WTC11 (cell line): ENCODE measurements around the gene CDX2. TPM values are rescaled to one million over a fixed set of nuclear protein-coding genes. Genes with fewer than 3 reads are reported as not detected.

ENCODE experiments used
- ATAC-seq: fragments of 200-7000 bp; cut with Tn5 transposase; 2 replicates; pipeline ENCODE4 v1.10.0; 2021; ENCODE audit warnings: mild to moderate bottlenecking, moderate library complexity
- CTCF ChIA-PET: fragments of 300-600 bp; sonication (Branson Sonifier 250); formaldehyde crosslinking; loops from one replicate; lab custom pipeline; 2021; ENCODE audit warnings: antibody characterized with exemption; lab: Charles Lee
- POLR2A ChIA-PET: fragments of 350-600 bp; sonication (Branson Sonifier 250); formaldehyde crosslinking; loops from one replicate; lab custom pipeline; 2021; ENCODE audit warnings: antibody characterized with exemption; lab: Charles Lee
- DNase-seq: peaks from one replicate; pipeline ENCODE4 v3.0.0; 2021; ENCODE audit warnings: low spot score
- H3K27ac Mint-ChIP-seq: 2 replicates; pipeline ENCODE4 v1.8.0; 2021; ENCODE audit warnings: mixed read lengths
- H3K27me3 Mint-ChIP-seq: 2 replicates; pipeline ENCODE4 v1.8.0; 2021; ENCODE audit warnings: low read depth, mild to moderate bottlenecking, moderate library complexity, mixed read lengths
- H3K36me3 Mint-ChIP-seq: 2 replicates; pipeline ENCODE4 v1.8.0; 2021; ENCODE audit warnings: mixed read lengths
- H3K4me1 Mint-ChIP-seq: 2 replicates; pipeline ENCODE4 v1.8.0; 2022; ENCODE audit warnings: mixed read lengths
- H3K4me3 Mint-ChIP-seq: 2 replicates; pipeline ENCODE4 v1.8.0; 2021; ENCODE audit warnings: mild to moderate bottlenecking, moderate library complexity, mixed read lengths
- H3K9me3 Mint-ChIP-seq: 2 replicates; pipeline ENCODE4 v1.8.0; 2021; ENCODE audit warnings: mixed read lengths
- AFF4 ChIP-seq: sonication (generic); formaldehyde crosslinking; IDR thresholded peaks from 2 replicates; pipeline ENCODE4 v1.8.1; 2023; ENCODE audit warnings: mild to moderate bottlenecking, missing genetic modification reagents, borderline replicate concordance
- ERG ChIP-seq: fragments of 250-450 bp; sonication (Bioruptor Pico); IDR thresholded peaks from 2 replicates; pipeline ENCODE4 v1.8.0; 2021; ENCODE audit warnings: mild to moderate bottlenecking
- ESRRA ChIP-seq: sonication (generic); formaldehyde crosslinking; IDR thresholded peaks from 2 replicates; pipeline ENCODE4 v1.8.1; 2022; ENCODE audit warnings: mild to moderate bottlenecking, missing genetic modification reagents, borderline replicate concordance
- FOXK1 ChIP-seq: sonication (generic); formaldehyde crosslinking; IDR thresholded peaks from 2 replicates; pipeline ENCODE4 v1.8.0; 2022; ENCODE audit warnings: mild to moderate bottlenecking, moderate library complexity, missing genetic modification reagents
- FOXP4 ChIP-seq: sonication (generic); formaldehyde crosslinking; IDR thresholded peaks from 2 replicates; pipeline ENCODE4 v1.8.0; 2022; ENCODE audit warnings: mild to moderate bottlenecking, missing genetic modification reagents
- GABPB1 ChIP-seq: sonication (generic); formaldehyde crosslinking; IDR thresholded peaks from 2 replicates; pipeline ENCODE4 v1.8.1; 2023; ENCODE audit warnings: mild to moderate bottlenecking, missing genetic modification reagents
- JAZF1 ChIP-seq: fragments of 250-450 bp; sonication (Bioruptor Pico); IDR thresholded peaks from 2 replicates; pipeline ENCODE4 v1.9.0; 2021; ENCODE audit warnings: moderate library complexity, mild to moderate bottlenecking, inconsistent platforms
- MAX ChIP-seq: sonication (generic); formaldehyde crosslinking; IDR thresholded peaks from 2 replicates; pipeline ENCODE4 v1.8.0; 2022; ENCODE audit warnings: mild to moderate bottlenecking, missing genetic modification reagents
- NFYB ChIP-seq: sonication (generic); formaldehyde crosslinking; conservative IDR thresholded peaks from 2 replicates; pipeline ENCODE4 v1.8.0; 2022; ENCODE audit warnings: low read depth, missing genetic modification reagents
- OVOL2 ChIP-seq: fragments of 250-450 bp; sonication (Bioruptor Pico); IDR thresholded peaks from 2 replicates; pipeline ENCODE4 v1.9.0; 2021; ENCODE audit warnings: mild to moderate bottlenecking, borderline replicate concordance
- PREB ChIP-seq: sonication (generic); formaldehyde crosslinking; IDR thresholded peaks from 2 replicates; pipeline ENCODE4 v1.8.1; 2022; ENCODE audit warnings: mild to moderate bottlenecking, missing genetic modification reagents, moderate library complexity, borderline replicate concordance
- SMAD3 ChIP-seq: sonication (generic); formaldehyde crosslinking; IDR thresholded peaks from 2 replicates; pipeline ENCODE4 v1.8.0; 2022; ENCODE audit warnings: missing genetic modification reagents, mild to moderate bottlenecking, borderline replicate concordance
- SOX15 ChIP-seq: fragments of 250-450 bp; sonication (Bioruptor Pico); IDR thresholded peaks from 2 replicates; pipeline ENCODE4 v1.9.0; 2021; ENCODE audit warnings: mild to moderate bottlenecking
- STAT6 ChIP-seq: sonication (generic); formaldehyde crosslinking; conservative IDR thresholded peaks from 2 replicates; pipeline ENCODE4 v1.8.1; 2023; ENCODE audit warnings: mild to moderate bottlenecking, low read depth, missing genetic modification reagents, moderate library complexity
- USF1 ChIP-seq: sonication (generic); formaldehyde crosslinking; IDR thresholded peaks from 2 replicates; pipeline ENCODE4 v1.8.0; 2022; ENCODE audit warnings: mild to moderate bottlenecking, missing genetic modification reagents
- ZMAT4 ChIP-seq: fragments of 250-450 bp; sonication (Bioruptor Pico); IDR thresholded peaks from 2 replicates; pipeline ENCODE4 v1.9.0; 2021; ENCODE audit warnings: mild to moderate bottlenecking
- ZNF512 ChIP-seq: sonication (generic); formaldehyde crosslinking; IDR thresholded peaks from 2 replicates; pipeline ENCODE4 v1.8.1; 2022; ENCODE audit warnings: missing genetic modification reagents, borderline replicate concordance
- total RNA-seq: library from RNA; stranded (reverse); gene quantifications from 3 replicates; pipeline ENCODE4 v1.2.3, GENCODE V29; 2021

The CDX2 gene
- total RNA-seq, 1 experiment from 2014 or later: 0.44 TPM

GRCh38 chr13:27919659-27919933 lies 49.5 kb downstream of the CDX2 start:
- POLR2A ChIA-PET: interaction anchor here (0.6 kb wide), 1 partner anchor 61 kb away, joined by 4 read pairs; no protein-coding TSS in a partner anchor

GRCh38 chr13:27918918-27919658 lies 50.0 kb downstream of the CDX2 start:
- ATAC-seq (no peak), DNase-seq (peak; percentile 15)
- Mint-ChIP-seq H3K27ac (no peak overlapping the region), H3K36me3 (peaks cover 3% of the 10 kb centered on the region; the same call in 1 of the 2 replicates), H3K27me3 (peaks cover 99% of the 10 kb centered on the region), H3K9me3 (no peaks in the 10 kb centered on the region), H3K4me3 (no peak overlapping the region; the same call in 1 of the 2 replicates), H3K4me1 (peaks cover 51% of the 10 kb centered on the region)
- CTCF ChIA-PET: interaction anchor here (1.3 to 4.3 kb wide), 5 partner anchors 35 to 93 kb away, joined by 5 to 35 read pairs (median 7); no protein-coding TSS in a partner anchor
- POLR2A ChIA-PET: interaction anchor here (0.6 kb wide), 1 partner anchor 60 kb away, joined by 4 read pairs; no protein-coding TSS in a partner anchor
- no peak for TF ChIP-seq JAZF1
- no peak for TF ChIP-seq ERG
- TF ChIP-seq SMAD3 (CRISPR knock-in tag): no peak
- no peak for TF ChIP-seq MAX (CRISPR knock-in tag)
- TF ChIP-seq ZMAT4 (CRISPR knock-in tag): no peak
- TF ChIP-seq SOX15 (CRISPR knock-in tag): no peak
- TF ChIP-seq GABPB1: no peak
- TF ChIP-seq ZNF512 (CRISPR knock-in tag): no peak
- TF ChIP-seq PREB (CRISPR knock-in tag): no peak
- TF ChIP-seq FOXK1 (CRISPR knock-in tag): no peak
- TF ChIP-seq ESRRA (CRISPR knock-in tag): no peak
- TF ChIP-seq STAT6 (CRISPR knock-in tag): no peak
- no peak for TF ChIP-seq AFF4 (CRISPR knock-in tag)
- TF ChIP-seq FOXP4 (CRISPR knock-in tag): no peak

More at GRCh38 chr13:27919659-27919933, 49.5 kb downstream of the CDX2 start:
- TF ChIP-seq NFYB (peak; percentile 68; the same call in 1 of the 2 replicates), USF1 (peak; percentile 93; the same call in 1 of the 2 replicates), OVOL2 (no peak)
- CTCF ChIA-PET: interaction anchor here (0.7 to 4.3 kb wide), 7 partner anchors 34 to 123 kb away, joined by 3 to 35 read pairs (median 7); no protein-coding TSS in a partner anchor
- DNase-seq (no peak), ATAC-seq (no peak)
- Mint-ChIP-seq H3K27ac (no peak overlapping the region), H3K4me3 (no peak overlapping the region), H3K27me3 (peaks cover 99% of the 10 kb centered on the region), H3K36me3 (peaks cover 3% of the 10 kb centered on the region; the same call in 1 of the 2 replicates), H3K9me3 (no peaks in the 10 kb centered on the region), H3K4me1 (peaks cover 53% of the 10 kb centered on the region)
